Activated CD4-positive, alpha-beta T cell treated with anti-CD3 and anti-CD28 coated beads, Interleukin-2, amount 10 ng/mL, durations not matched to agents 24 days and 14 days (primary cell): ENCODE results near the gene CTDNEP1. TPM values are rescaled to one million over a fixed set of nuclear protein-coding genes. Genes with fewer than 3 reads are reported as not detected.
"Not testable (repeated sequence)": the region's sequence is repeated elsewhere in the genome, so short reads cannot be mapped to it uniquely, and the experiment has no call there.

ENCODE experiments used
- DNase-seq: peaks from one replicate; pipeline ENCODE4 v3.0.0; 2022
- H3K27ac Mint-ChIP-seq: one replicate; pipeline ENCODE4 v1.8.0; 2022; ENCODE audit warnings: mild to moderate bottlenecking, mixed read lengths
- H3K27me3 Mint-ChIP-seq: one replicate; pipeline ENCODE4 v1.8.0; 2022; ENCODE audit warnings: mixed read lengths
- H3K36me3 Mint-ChIP-seq: one replicate; pipeline ENCODE4 v1.8.0; 2022; ENCODE audit warnings: low read depth, mild to moderate bottlenecking, mixed read lengths
- H3K4me1 Mint-ChIP-seq: one replicate; pipeline ENCODE4 v1.8.0; 2021; ENCODE audit warnings: mixed read lengths
- H3K4me3 Mint-ChIP-seq: one replicate; pipeline ENCODE4 v1.8.0; 2022; ENCODE audit warnings: mild to moderate bottlenecking, moderate library complexity, mixed read lengths
- H3K9me3 Mint-ChIP-seq: one replicate; pipeline ENCODE4 v1.8.0; 2021; ENCODE audit warnings: mixed read lengths
- intact Hi-C: fragments of 100-400 bp; cut with micrococcal nuclease; formaldehyde crosslinking; loops from one replicate; pipeline ENCODE4 v1.15.1; 2023
- total RNA-seq: library from RNA; stranded (reverse); gene quantifications from 2 replicates; pipeline ENCODE4 v1.2.3, GENCODE V29; 2022

CTDNEP1 gene
- total RNA-seq, 1 donor from 2014 or later: 188 TPM

DNA sequence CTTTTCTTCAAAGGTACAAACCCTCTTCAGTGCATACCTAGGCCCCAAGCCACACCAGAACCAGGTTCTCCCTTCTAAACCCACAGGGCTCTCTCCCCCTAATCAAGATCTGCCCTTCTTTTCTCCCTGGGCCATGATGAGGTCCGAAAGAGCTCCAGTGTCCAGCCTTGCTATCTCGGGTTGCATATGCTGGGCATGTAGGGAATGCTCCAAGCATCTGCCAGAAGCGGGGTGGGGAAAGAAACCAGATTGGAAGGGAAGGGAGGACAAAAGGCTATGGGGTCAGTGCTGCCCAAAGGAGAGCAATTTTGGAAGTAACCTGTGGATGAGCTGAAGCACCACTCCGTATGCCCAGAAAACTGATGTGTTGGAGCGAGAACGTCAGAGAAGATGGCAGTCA is 2.3 kb downstream of the CTDNEP1 start:
- Mint-ChIP-seq H3K27ac (peak overlapping the region; percentile 71), H3K4me1 (peaks cover 50% of the 10 kb centered on the region), H3K9me3 (no peaks in the 10 kb centered on the region), H3K27me3 (no peaks in the 10 kb centered on the region), H3K36me3 (peaks cover 45% of the 10 kb centered on the region), H3K4me3 (peak overlapping the region; percentile 95)
- intact Hi-C loops: no loop called here
- no peak for DNase-seq

DNA sequence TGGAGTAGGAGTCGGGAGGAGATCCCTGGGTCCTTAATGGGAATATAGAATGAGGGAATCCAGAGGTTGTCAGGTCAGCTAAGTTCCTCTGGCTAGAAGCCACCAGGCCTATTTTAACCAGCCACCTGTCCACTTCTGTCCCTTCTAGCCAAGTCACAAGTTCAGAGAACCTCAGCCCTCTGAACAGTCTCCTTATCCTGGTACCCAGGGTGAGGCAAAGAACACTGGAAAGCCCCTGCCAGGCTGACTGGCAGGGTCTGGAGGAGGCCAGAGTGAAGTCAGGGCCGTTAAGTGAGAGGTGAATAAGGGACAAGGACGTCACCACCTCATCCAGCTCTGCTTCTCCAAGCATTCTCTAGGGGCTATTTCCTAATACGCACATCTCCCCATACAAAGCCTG is 2.7 kb downstream of the CTDNEP1 start:
- peak overlapping the region; percentile 95 for H3K4me3 Mint-ChIP-seq
- peaks cover 47% of the 10 kb centered on the region for H3K4me1 Mint-ChIP-seq
- no peak overlapping the region for H3K27ac Mint-ChIP-seq
- intact Hi-C loops: no loop called here
- peaks cover 46% of the 10 kb centered on the region for H3K36me3 Mint-ChIP-seq
- H3K9me3 Mint-ChIP-seq: no peaks in the 10 kb centered on the region
- no peaks in the 10 kb centered on the region for H3K27me3 Mint-ChIP-seq
- DNase-seq: no peak

DNA sequence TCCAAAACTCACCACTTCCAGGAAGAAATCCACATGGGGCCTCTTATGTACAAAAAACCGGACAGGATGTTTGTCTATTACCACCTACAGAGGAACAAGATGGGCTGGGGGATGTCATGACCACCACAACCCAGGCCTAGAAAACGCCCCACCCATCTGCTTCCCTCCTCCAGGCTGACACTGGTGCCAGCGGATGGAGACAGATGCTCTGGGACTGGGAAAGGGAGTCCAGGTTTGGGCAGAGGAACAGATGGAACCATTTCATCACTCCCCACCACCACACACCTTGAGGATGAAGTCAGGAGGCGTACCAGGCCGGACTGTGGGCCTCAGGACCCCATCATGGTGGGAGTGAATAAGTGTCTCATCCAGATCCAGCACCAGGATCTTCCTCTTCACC is 4.8 kb downstream of the CTDNEP1 start:
- intact Hi-C loops: no loop called here
- no peaks in the 10 kb centered on the region for H3K9me3 Mint-ChIP-seq
- peak overlapping the region; percentile 20 for H3K27ac Mint-ChIP-seq
- peaks cover 39% of the 10 kb centered on the region for H3K36me3 Mint-ChIP-seq
- H3K4me1 Mint-ChIP-seq: peaks cover 45% of the 10 kb centered on the region
- no peak for DNase-seq
- no peak overlapping the region for H3K4me3 Mint-ChIP-seq
- H3K27me3 Mint-ChIP-seq: no peaks in the 10 kb centered on the region

GRCh38 chr17:7243838-7244237 is 7.7 kb downstream of the CTDNEP1 start:
- not testable (repeated sequence) for H3K27me3 Mint-ChIP-seq, H3K27ac Mint-ChIP-seq, H3K9me3 Mint-ChIP-seq, DNase-seq
- peak overlapping the region; percentile 85 for H3K4me3 Mint-ChIP-seq
- H3K4me1 Mint-ChIP-seq: peaks cover 47% of the 10 kb centered on the region
- peaks cover 45% of the 10 kb centered on the region for H3K36me3 Mint-ChIP-seq
- intact Hi-C loops: loop anchor here (1.0 to 2.0 kb wide), 2 partner anchors 8 to 71 kb away; partner anchors contain the start of genes ELP5 and GPS2

DNA sequence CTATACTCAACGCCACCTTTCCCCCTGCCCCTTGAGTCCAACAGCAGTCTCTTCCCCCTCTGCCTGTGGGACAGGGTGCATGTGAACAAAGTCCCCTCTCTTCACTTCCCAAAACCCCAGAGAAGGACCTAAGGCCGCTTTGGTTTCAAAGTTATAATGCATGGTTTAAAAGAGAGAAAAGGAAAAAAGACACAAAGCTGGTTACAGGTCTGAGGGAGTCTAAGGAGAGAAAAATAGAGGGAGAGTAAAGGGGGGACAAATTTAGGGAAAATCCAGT is 8.1 kb downstream of the CTDNEP1 start:
- peak overlapping the region; percentile 82 for H3K27ac Mint-ChIP-seq
- H3K36me3 Mint-ChIP-seq: peaks cover 46% of the 10 kb centered on the region
- H3K27me3 Mint-ChIP-seq: no peaks in the 10 kb centered on the region
- no peak for DNase-seq
- H3K9me3 Mint-ChIP-seq: no peaks in the 10 kb centered on the region
- intact Hi-C loops: loop anchor here (1.0 to 2.0 kb wide), 2 partner anchors 9 to 71 kb away; partner anchors contain the start of genes ELP5 and GPS2
- H3K4me3 Mint-ChIP-seq: peak overlapping the region; percentile 85
- H3K4me1 Mint-ChIP-seq: peaks cover 43% of the 10 kb centered on the region

- Mint-ChIP-seq H3K36me3 (peaks cover 46% of the 10 kb centered on the region), H3K27ac (peak overlapping the region; percentile 91), H3K4me3 (peak overlapping the region; percentile 85), H3K9me3 (no peaks in the 10 kb centered on the region), H3K27me3 (no peaks in the 10 kb centered on the region), H3K4me1 (peaks cover 42% of the 10 kb centered on the region)
- peak; percentile 98 for DNase-seq
- intact Hi-C loops: loop anchor here (1.0 to 2.0 kb wide), 2 partner anchors 9 to 72 kb away; partner anchors contain the start of genes ELP5 and GPS2
Observed at GRCh38 chr17:7242717-7243452, 8.6 kb downstream of the CTDNEP1 start.

DNA sequence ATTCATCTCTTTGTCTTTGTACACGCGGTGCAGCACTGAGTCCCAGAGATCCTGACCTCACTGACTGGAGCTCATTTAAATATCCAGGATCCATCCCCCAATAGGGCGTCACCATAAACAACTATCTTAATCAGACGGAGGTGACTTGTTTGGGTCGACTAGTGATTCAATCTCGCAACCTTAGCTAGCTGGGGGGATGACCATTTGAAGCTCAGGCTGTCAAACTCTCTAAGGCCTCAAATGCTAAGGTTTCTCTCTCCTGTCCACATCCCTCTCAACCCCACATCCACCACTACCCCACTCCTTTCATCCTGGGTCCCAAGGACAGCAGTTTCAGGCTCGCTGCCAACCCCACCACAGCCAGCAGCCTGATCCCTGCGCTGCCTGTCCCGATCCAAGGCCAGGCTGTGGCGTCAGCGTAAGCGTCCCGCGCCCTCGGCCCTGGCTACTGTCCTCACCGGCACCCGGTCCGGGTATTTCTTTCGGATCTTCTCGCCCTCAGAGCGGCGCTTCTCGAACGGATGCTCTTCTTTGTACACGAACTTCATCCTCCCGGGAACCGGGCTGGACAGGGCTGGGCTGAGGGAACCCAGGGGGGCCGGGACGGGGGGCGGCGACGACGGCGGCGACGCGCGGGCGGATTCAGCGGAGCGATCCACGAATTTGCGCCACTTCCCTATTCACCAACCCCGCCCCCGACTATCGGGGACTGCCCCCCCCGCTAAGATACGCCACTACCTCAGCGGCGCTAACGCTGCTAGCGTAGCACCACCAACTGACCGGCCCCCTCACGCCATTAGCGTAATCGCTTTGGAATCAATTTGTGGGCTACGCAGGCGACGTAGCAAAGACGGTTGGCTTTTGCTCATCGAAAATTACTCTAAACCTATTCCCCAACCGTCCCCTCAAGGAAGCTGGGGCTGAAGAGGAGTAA is 9.5 kb downstream of the CTDNEP1 start, which contains the start of gene GABARAP:
Gene GABARAP, minus strand, starts transcription at position 667 of the 934 bp plus-strand sequence. Its CDS starts 119 bp downstream, at position 548.
- Mint-ChIP-seq H3K4me1 (peaks cover 45% of the 10 kb centered on the region), H3K4me3 (peak within 1 kb of the TSS; percentile 85), H3K9me3 (no peaks in the 10 kb centered on the region), H3K27me3 (no peaks in the 10 kb centered on the region), H3K27ac (peak within 1 kb of the TSS; percentile 91), H3K36me3 (peaks cover 48% of the 10 kb centered on the region)
- peak; percentile 97 for DNase-seq
- intact Hi-C loops: loop anchor here (2.0 kb wide), 1 partner anchor 73 kb away; the partner anchor contains the start of gene GPS2

GRCh38 chr17:7241090-7241733 is 10.3 kb downstream of the CTDNEP1 start:
- no peak for DNase-seq
- Mint-ChIP-seq H3K36me3 (peaks cover 47% of the 10 kb centered on the region), H3K27ac (peak overlapping the region; percentile 91), H3K4me3 (peak overlapping the region; percentile 85), H3K4me1 (peaks cover 43% of the 10 kb centered on the region), H3K9me3 (no peaks in the 10 kb centered on the region), H3K27me3 (no peaks in the 10 kb centered on the region)
- intact Hi-C loops: no loop called here

DNA sequence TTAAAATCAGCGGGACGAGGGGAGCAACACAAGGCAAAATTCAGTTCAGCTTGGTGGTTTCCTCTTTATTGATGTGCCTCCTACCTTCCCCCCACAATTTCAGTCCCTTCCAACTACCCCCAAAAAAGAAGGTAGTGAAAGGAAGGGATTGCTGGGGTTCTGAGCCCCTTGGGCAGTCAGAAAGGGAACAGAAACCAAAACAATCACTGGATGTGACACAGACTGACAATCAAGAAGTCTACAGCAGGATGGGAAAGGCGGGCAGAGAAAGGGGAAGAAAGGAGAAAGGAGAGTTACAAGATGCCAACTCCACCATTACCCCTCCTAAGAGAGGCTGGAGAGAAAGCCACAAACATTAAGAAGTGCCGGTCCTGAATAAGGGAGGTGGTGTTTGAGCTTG is 11.2 kb downstream of the CTDNEP1 start:
- peaks cover 50% of the 10 kb centered on the region for H3K36me3 Mint-ChIP-seq

GRCh38 chr17:7239091-7240027 is 12.2 kb downstream of the CTDNEP1 start, which contains the start of gene PHF23:
Gene PHF23 (minus strand): TSS chr17:7239457. CDS start chr17:7239279, 178 bp downstream.
- Mint-ChIP-seq H3K9me3 (no peaks in the 10 kb centered on the region), H3K27ac (peak within 1 kb of the TSS; percentile 95), H3K4me1 (peaks cover 59% of the 10 kb centered on the region), H3K27me3 (peaks cover 2% of the 10 kb centered on the region), H3K36me3 (peaks cover 54% of the 10 kb centered on the region), H3K4me3 (peak within 1 kb of the TSS; percentile 99)
- peak; percentile 99 for DNase-seq
- intact Hi-C loops: loop anchor here (1.0 to 10.0 kb wide), 5 partner anchors 13 to 915 kb away; partner anchors contain the start of genes EIF5A, ELP5 and PER1

More for the DNA sequence above, 11.2 kb downstream of the CTDNEP1 start:
- Mint-ChIP-seq H3K27ac (peak overlapping the region; percentile 95), H3K4me1 (peaks cover 50% of the 10 kb centered on the region), H3K27me3 (no peaks in the 10 kb centered on the region), H3K9me3 (no peaks in the 10 kb centered on the region), H3K4me3 (peak overlapping the region; percentile 99)
- no peak for DNase-seq
- intact Hi-C loops: no loop called here

DNA sequence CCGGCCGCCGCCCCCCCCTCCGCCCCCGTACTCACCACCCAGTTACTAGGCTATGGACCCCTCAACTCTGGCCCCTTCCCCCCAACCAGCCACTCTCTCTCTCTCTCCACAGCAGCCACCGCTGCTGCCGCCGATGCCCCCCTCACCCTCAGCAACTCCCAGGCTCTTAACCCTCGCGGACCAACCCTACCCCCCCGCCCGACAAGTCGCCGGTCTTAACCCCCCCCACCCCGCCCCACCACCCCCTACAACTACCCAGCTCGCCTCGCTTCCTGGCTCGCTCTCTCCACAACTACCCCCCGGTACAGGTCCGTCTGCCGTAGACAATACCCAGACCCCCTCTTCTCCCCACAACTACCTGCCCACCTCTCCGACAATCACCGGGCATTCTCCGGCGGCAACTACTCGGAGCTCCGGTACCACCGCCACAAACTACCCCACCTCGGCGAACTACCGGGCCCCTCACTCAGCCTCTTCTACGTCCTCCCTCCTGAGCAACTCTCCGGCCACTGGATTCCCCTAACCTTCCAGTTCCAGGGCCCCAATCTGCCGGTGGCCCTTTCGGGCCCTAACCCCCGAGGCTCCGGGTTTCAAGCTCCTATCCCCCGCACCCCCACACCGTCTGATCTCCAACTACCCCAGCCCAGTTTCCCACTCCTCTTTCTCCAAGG is 13.0 kb downstream of the CTDNEP1 start:
- DNase-seq: peak; percentile 76
- H3K36me3 Mint-ChIP-seq: peaks cover 53% of the 10 kb centered on the region
- peaks cover 62% of the 10 kb centered on the region for H3K4me1 Mint-ChIP-seq
- intact Hi-C loops: loop anchor here (1.0 to 10.0 kb wide), 5 partner anchors 14 to 916 kb away; partner anchors contain the start of genes EIF5A, ELP5 and PER1
- peak overlapping the region; percentile 99 for H3K4me3 Mint-ChIP-seq
- H3K27me3 Mint-ChIP-seq: peaks cover 2% of the 10 kb centered on the region
- H3K9me3 Mint-ChIP-seq: no peaks in the 10 kb centered on the region
- H3K27ac Mint-ChIP-seq: peak overlapping the region; percentile 95
